Liver (tissue), 9 donors: Measurements from ENCODE around the gene TRAPPC2L. TPM values are rescaled to one million over a fixed set of nuclear protein-coding genes. Genes with fewer than 3 reads are reported as not detected.

Experiments
- DNase-seq: peaks from one replicate; pipeline ENCODE4 v3.0.0-alpha.2; 2017; ENCODE audit warnings: low spot score
- H3K27ac ChIP-seq, 2 donors: one replicate each; pipeline ENCODE4 v1.7.0; 2013; ENCODE audit warnings: inconsistent platforms in 2 of 2, low read length in 2 of 2, control low read depth in 1 of 2, low read depth in 1 of 2, mild to moderate bottlenecking in 1 of 2
- H3K27me3 ChIP-seq, 4 donors: one replicate each; pipeline versions ENCODE4 v1.6.1 to v1.7.0; 2013; ENCODE audit warnings: low read length in 3 of 4, inconsistent platforms in 1 of 4, mild to moderate bottlenecking in 1 of 4, moderate library complexity in 1 of 4; ENCODE audit not compliant: control insufficient read depth in 4 of 4, insufficient read depth in 4 of 4
- H3K36me3 ChIP-seq, 4 donors: one replicate each; pipeline versions ENCODE4 v1.6.1 to v1.7.0; 2013; ENCODE audit warnings: low read length in 3 of 4, mild to moderate bottlenecking in 3 of 4, low read depth in 1 of 4, moderate library complexity in 1 of 4; ENCODE audit not compliant: control insufficient read depth in 4 of 4, insufficient read depth in 3 of 4
- H3K4me1 ChIP-seq, 4 donors: one replicate each; pipeline versions ENCODE4 v1.6.1 to v1.7.0; 2013; ENCODE audit warnings: low read length in 3 of 4, mild to moderate bottlenecking in 3 of 4, moderate library complexity in 1 of 4; ENCODE audit not compliant: control insufficient read depth in 4 of 4, insufficient read depth in 4 of 4
- H3K4me3 ChIP-seq, 3 donors: one replicate each; pipeline versions ENCODE4 v1.6.1 to v1.7.0; 2013; ENCODE audit warnings: low read length in 3 of 3, control low read depth in 1 of 3, low read depth in 1 of 3, mild to moderate bottlenecking in 1 of 3
- H3K9ac ChIP-seq, 2 donors: one replicate each; pipeline ENCODE4 v1.7.0; 2013; ENCODE audit warnings: low read length in 2 of 2, mild to moderate bottlenecking in 2 of 2, moderate library complexity in 2 of 2, control low read depth in 1 of 2, low read depth in 1 of 2
- H3K9me3 ChIP-seq, 4 donors: one replicate each; pipeline versions ENCODE4 v1.6.1 to v1.7.0; 2013; ENCODE audit warnings: low read length in 3 of 4; ENCODE audit not compliant: control insufficient read depth in 4 of 4
- EGR1 ChIP-seq, 2 donors: IDR thresholded peaks; 2 replicates each; pipeline ENCODE4 v1.6.1; 2016 to 2018; ENCODE audit warnings: antibody characterized with exemption in 2 of 2, low read depth in 2 of 2
- FOXA1 ChIP-seq: IDR thresholded peaks from 2 replicates; pipeline ENCODE4 v1.6.1; 2016; ENCODE audit warnings: antibody characterized with exemption
- FOXA2 ChIP-seq: IDR thresholded peaks from 2 replicates; pipeline ENCODE4 v1.6.1; 2016; ENCODE audit warnings: antibody characterized with exemption
- GABPA ChIP-seq, 2 donors: IDR thresholded peaks in 1 of 2; conservative IDR thresholded peaks in 1 of 2; 2 replicates each; pipeline ENCODE4 v1.6.1; 2016; ENCODE audit warnings: antibody characterized with exemption in 2 of 2, mild to moderate bottlenecking in 1 of 2, moderate library complexity in 1 of 2
- HNF4A ChIP-seq, 2 donors: conservative IDR thresholded peaks; 2 replicates each; pipeline ENCODE4 v1.6.1; 2016; ENCODE audit warnings: antibody characterized with exemption in 2 of 2, mild to moderate bottlenecking in 2 of 2
- HNF4G ChIP-seq: IDR thresholded peaks from 2 replicates; pipeline ENCODE4 v1.6.1; 2016; ENCODE audit warnings: antibody characterized with exemption
- JUND ChIP-seq, 2 donors: IDR thresholded peaks; 2 replicates each; pipeline ENCODE4 v1.6.1; 2016; ENCODE audit warnings: antibody characterized with exemption in 2 of 2
- NR2F2 ChIP-seq: IDR thresholded peaks from 2 replicates; pipeline ENCODE4 v1.6.1; 2016; ENCODE audit warnings: antibody characterized with exemption
- RAD21 ChIP-seq, 2 donors: IDR thresholded peaks; 2 replicates each; pipeline ENCODE4 v1.6.1; 2016; ENCODE audit warnings: antibody characterized with exemption in 2 of 2, mild to moderate bottlenecking in 2 of 2
- RXRA ChIP-seq, 2 donors: IDR thresholded peaks; 2 replicates each; pipeline ENCODE4 v1.6.1; 2017 to 2018; ENCODE audit warnings: antibody characterized with exemption in 2 of 2, mild to moderate bottlenecking in 1 of 2
- SP1 ChIP-seq: IDR thresholded peaks from 2 replicates; pipeline ENCODE4 v1.6.1; 2018; ENCODE audit warnings: antibody characterized with exemption, mild to moderate bottlenecking
- TAF1 ChIP-seq: conservative IDR thresholded peaks from 2 replicates; pipeline ENCODE4 v1.6.1; 2016; ENCODE audit warnings: antibody characterized with exemption, mild to moderate bottlenecking
- YY1 ChIP-seq: IDR thresholded peaks from 2 replicates; pipeline ENCODE4 v1.6.1; 2016; ENCODE audit warnings: antibody characterized with exemption, mild to moderate bottlenecking
- WGBS: extraction: QIAGEN DNeasy Blood & Tissue Kit; methylation state at CpG from one replicate; pipeline ENCODE4 v1.1.7; 2013; 5-methylcytosine and 5-hydroxymethylcytosine counted together
- polyA plus RNA-seq, 2 donors: library from polyadenylated mRNA; stranded (reverse) in 1 of 2; unstranded in 1 of 2; fragments of 200-250 nt in 1 of 2; fragments of >200 nt in 1 of 2; fragmentation: Nextera tagmentation in 1 of 2; extraction: Ambion mirVana in 1 of 2; gene quantifications; one replicate each; pipeline versions ENCODE4 v1.2.1 to v1.2.3, GENCODE V29; 2013 to 2015
- total RNA-seq, 2 donors: library from RNA; depleted of rRNA; stranded (reverse); fragments of >200 nt; gene quantifications; one replicate each; pipeline ENCODE4 v1.2.3, GENCODE V29; 2014
- TF ChIP-seq, protein P1 (sequence below): IDR thresholded peaks from 2 replicates; pipeline ENCODE4 v1.6.1; 2016; ENCODE audit warnings: antibody characterized with exemption
- TF ChIP-seq, protein P2 (sequence below): fragments of 150-350 bp; IDR thresholded peaks from 2 replicates; pipeline ENCODE4 v1.5.1; 2017; ENCODE audit warnings: improper control_type of control experiment, low read depth, low read length; ENCODE audit not compliant: missing input control
- TF ChIP-seq, protein P3 (sequence below): IDR thresholded peaks from 2 replicates; pipeline ENCODE4 v1.6.1; 2016; ENCODE audit warnings: antibody characterized with exemption
- TF ChIP-seq, protein P4 (sequence below): IDR thresholded peaks from 2 replicates; pipeline ENCODE4 v1.6.1; 2016; ENCODE audit warnings: antibody characterized with exemption, mild to moderate bottlenecking
- TF ChIP-seq, protein P5 (sequence below): IDR thresholded peaks from 2 replicates; pipeline ENCODE4 v1.6.1; 2016; ENCODE audit warnings: antibody characterized with exemption
- donor health status: healthy.
- donor health status: healthy.
- donor health status: healthy.
- donor health status: healthy.
- donor health status: healthy.

Gene TRAPPC2L
- total and polyA plus RNA-seq, 4 donors: 16.3 to 59.4 (median 22.2) TPM

DNA sequence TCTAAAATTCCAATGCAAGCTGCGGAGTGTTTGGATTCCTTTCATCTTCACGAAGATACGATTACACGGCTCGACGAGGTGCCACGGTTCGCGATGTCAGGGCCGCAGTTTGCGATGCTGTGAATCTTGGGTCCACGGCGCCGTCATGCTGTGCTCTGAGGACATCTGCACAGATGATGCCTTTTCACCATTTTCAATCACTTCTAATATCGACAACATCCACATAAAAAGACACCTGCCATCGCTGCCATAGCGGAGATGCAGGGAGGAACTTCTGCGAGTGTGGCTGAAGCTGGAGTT, 38.4 kb upstream of the TRAPPC2L start:
- Histone ChIP-seq H3K4me3 (no peak overlapping the region), H3K36me3 (peaks cover 0 to 15% (median 3%) of the 10 kb centered on the region in 4 donors), H3K9me3 (no peaks in the 10 kb centered on the region), H3K27me3 (no peaks in the 10 kb centered on the region), H3K4me1 (no peaks in the 10 kb centered on the region), H3K9ac (no peak overlapping the region), H3K27ac (no peak overlapping the region)
- DNase-seq: no peak
- TF ChIP-seq, protein P1, sequence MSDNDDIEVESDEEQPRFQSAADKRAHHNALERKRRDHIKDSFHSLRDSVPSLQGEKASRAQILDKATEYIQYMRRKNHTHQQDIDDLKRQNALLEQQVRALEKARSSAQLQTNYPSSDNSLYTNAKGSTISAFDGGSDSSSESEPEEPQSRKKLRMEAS: no peak
- no peak for TF ChIP-seq JUND (IDR thresholded peaks at IDR 0.05)
- no peak for TF ChIP-seq SP1
- no peak for TF ChIP-seq HNF4A (conservative IDR thresholded peaks at IDR 0.05)
- no peak for TF ChIP-seq FOXA1
- TF ChIP-seq, protein P2, sequence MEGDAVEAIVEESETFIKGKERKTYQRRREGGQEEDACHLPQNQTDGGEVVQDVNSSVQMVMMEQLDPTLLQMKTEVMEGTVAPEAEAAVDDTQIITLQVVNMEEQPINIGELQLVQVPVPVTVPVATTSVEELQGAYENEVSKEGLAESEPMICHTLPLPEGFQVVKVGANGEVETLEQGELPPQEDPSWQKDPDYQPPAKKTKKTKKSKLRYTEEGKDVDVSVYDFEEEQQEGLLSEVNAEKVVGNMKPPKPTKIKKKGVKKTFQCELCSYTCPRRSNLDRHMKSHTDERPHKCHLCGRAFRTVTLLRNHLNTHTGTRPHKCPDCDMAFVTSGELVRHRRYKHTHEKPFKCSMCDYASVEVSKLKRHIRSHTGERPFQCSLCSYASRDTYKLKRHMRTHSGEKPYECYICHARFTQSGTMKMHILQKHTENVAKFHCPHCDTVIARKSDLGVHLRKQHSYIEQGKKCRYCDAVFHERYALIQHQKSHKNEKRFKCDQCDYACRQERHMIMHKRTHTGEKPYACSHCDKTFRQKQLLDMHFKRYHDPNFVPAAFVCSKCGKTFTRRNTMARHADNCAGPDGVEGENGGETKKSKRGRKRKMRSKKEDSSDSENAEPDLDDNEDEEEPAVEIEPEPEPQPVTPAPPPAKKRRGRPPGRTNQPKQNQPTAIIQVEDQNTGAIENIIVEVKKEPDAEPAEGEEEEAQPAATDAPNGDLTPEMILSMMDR: no peak
- TF ChIP-seq HNF4G: no peak
- no peak for TF ChIP-seq YY1
- TF ChIP-seq, protein P3, sequence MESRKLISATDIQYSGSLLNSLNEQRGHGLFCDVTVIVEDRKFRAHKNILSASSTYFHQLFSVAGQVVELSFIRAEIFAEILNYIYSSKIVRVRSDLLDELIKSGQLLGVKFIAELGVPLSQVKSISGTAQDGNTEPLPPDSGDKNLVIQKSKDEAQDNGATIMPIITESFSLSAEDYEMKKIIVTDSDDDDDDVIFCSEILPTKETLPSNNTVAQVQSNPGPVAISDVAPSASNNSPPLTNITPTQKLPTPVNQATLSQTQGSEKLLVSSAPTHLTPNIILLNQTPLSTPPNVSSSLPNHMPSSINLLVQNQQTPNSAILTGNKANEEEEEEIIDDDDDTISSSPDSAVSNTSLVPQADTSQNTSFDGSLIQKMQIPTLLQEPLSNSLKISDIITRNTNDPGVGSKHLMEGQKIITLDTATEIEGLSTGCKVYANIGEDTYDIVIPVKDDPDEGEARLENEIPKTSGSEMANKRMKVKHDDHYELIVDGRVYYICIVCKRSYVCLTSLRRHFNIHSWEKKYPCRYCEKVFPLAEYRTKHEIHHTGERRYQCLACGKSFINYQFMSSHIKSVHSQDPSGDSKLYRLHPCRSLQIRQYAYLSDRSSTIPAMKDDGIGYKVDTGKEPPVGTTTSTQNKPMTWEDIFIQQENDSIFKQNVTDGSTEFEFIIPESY: no peak
- no peak for TF ChIP-seq RAD21 (IDR thresholded peaks at IDR 0.05)
- TF ChIP-seq GABPA (IDR thresholded peaks at IDR 0.05 in 1 of 2, conservative IDR thresholded peaks at IDR 0.05 in 1 of 2): no peak
- TF ChIP-seq TAF1: no peak
- TF ChIP-seq FOXA2: no peak
- TF ChIP-seq, protein P4, sequence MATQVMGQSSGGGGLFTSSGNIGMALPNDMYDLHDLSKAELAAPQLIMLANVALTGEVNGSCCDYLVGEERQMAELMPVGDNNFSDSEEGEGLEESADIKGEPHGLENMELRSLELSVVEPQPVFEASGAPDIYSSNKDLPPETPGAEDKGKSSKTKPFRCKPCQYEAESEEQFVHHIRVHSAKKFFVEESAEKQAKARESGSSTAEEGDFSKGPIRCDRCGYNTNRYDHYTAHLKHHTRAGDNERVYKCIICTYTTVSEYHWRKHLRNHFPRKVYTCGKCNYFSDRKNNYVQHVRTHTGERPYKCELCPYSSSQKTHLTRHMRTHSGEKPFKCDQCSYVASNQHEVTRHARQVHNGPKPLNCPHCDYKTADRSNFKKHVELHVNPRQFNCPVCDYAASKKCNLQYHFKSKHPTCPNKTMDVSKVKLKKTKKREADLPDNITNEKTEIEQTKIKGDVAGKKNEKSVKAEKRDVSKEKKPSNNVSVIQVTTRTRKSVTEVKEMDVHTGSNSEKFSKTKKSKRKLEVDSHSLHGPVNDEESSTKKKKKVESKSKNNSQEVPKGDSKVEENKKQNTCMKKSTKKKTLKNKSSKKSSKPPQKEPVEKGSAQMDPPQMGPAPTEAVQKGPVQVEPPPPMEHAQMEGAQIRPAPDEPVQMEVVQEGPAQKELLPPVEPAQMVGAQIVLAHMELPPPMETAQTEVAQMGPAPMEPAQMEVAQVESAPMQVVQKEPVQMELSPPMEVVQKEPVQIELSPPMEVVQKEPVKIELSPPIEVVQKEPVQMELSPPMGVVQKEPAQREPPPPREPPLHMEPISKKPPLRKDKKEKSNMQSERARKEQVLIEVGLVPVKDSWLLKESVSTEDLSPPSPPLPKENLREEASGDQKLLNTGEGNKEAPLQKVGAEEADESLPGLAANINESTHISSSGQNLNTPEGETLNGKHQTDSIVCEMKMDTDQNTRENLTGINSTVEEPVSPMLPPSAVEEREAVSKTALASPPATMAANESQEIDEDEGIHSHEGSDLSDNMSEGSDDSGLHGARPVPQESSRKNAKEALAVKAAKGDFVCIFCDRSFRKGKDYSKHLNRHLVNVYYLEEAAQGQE: no peak
- TF ChIP-seq, protein P5, sequence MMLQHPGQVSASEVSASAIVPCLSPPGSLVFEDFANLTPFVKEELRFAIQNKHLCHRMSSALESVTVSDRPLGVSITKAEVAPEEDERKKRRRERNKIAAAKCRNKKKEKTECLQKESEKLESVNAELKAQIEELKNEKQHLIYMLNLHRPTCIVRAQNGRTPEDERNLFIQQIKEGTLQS: no peak
- TF ChIP-seq NR2F2: no peak
- no peak for TF ChIP-seq EGR1 (IDR thresholded peaks at IDR 0.05; ENCODE audit: low read depth in 2 of 2)
- no peak for TF ChIP-seq RXRA (IDR thresholded peaks at IDR 0.05)
- 93% methylated on average over 18 of the region's 18 CpGs for WGBS

DNA sequence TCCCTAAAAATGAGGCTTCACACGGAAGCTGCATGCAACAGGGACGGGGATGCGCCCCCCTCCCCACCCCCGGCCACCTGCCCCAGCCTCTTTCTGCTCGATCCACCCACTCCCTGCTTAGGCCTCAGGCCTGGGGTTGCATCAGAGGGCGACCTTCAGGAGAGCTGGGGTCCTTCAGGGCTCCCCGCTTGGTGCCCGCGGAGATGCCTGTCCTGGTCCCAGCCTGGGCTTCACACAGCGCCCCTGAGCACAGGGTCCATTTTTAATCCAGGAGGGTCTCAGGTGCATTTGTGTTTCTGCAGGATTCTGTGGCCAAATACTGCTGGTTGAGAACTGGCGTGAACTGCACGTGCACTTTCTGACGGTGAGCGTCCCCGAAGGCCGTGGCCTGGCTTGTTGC, 37.8 kb upstream of the TRAPPC2L start:
- H3K4me3 ChIP-seq: no peak overlapping the region
- no peaks in the 10 kb centered on the region for H3K4me1 ChIP-seq
- H3K9ac ChIP-seq: no peak overlapping the region
- DNase-seq: no peak
- H3K36me3 ChIP-seq: peaks cover 0 to 15% (median 3%) of the 10 kb centered on the region in 4 donors
- H3K27ac ChIP-seq: no peak overlapping the region
- no peaks in the 10 kb centered on the region for H3K9me3 ChIP-seq
- no peaks in the 10 kb centered on the region for H3K27me3 ChIP-seq
- 92% methylated on average over 16 of the region's 16 CpGs for WGBS
- TF ChIP-seq RAD21 (IDR thresholded peaks at IDR 0.05) (no peak), FOXA1 (no peak), FOXA2 (no peak), HNF4G (no peak), HNF4A (conservative IDR thresholded peaks at IDR 0.05) (no peak), SP1 (no peak), TAF1 (no peak), GABPA (IDR thresholded peaks at IDR 0.05 in 1 of 2, conservative IDR thresholded peaks at IDR 0.05 in 1 of 2) (no peak), RXRA (IDR thresholded peaks at IDR 0.05) (no peak), EGR1 (IDR thresholded peaks at IDR 0.05; ENCODE audit: low read depth in 2 of 2) (no peak), YY1 (no peak)
- TF ChIP-seq, protein P5: no peak
- TF ChIP-seq, protein P3: no peak
